DMS 273 (cell line): ENCODE measurements around the gene RASL11A.
"Not testable (repeated sequence)": the region's sequence is repeated elsewhere in the genome, so short reads cannot be mapped to it uniquely, and the experiment has no call there.

Experiments used
- DNase-seq: peaks from one replicate; lab custom pipeline; 2025; ENCODE audit not compliant: unreplicated experiment; lab: John Stamatoyannopoulos, UW

The RASL11A gene

DNA sequence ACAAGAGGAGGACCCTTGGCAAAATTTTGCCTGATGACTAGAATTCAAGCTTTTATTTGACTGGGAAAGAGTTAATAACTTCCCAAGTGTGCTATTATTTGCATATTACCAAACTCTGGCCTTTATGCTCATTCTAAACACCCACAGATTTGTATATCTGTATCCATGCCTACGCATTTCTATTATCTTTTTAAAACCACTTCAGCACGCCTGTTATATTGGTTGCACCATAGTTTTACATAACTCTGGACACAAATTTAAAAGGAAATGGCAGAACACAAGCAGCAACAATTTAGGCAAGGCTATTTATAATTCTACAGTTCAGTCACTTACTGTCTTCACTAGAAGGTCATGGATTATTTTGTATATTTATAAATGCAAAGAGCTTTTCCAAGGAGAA is 3.7 kb upstream of the RASL11A start:
- DNase-seq = no peak

DNA sequence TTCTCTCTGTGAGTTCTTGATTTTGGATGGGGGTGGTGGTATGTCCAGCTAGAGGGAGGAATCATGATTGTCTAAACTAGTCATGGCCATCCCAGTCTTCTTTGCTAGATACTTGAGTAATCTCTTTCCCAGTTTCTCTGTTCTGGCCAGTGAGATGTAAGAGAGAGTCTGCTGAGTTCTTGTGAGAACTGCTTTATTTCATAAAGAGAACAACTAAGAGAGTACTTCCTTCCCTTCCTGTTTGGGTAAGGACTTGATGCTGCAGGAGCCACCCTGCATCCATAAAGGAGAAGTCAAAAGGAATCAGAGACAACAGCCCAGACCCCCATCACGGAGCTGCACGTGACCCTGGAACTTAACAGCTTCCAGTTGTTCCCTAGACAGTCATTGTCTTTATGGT is 3.0 kb upstream of the RASL11A start:
- no peak for DNase-seq

DNA sequence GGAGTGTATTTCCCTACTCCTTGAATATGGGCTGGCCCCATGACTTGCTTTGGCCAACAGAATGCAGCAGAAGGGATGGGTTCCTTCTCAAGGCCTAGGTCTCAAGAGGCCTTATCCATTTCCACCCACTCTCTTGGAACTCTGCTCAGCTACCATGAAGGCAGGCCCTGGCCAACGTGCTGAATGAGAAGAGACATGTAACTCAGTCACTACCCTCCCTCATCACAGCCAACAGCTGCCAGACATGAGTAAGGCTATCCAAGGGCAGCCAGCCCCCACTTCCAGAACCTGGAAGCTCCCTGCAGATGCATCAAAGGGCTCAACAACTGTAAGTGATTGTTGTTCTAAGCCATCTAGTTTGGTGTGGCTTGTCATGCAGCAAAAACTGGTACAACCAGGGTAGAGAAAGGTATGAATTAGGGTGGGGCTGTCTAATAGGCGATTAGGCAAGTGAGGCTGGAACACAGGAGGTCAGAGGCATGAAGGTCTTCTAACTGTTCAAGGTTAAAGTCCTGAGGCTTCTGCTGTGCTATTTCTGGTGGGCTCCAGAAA is 1.4 kb upstream of the RASL11A start:
- DNase-seq = no peak

DNA sequence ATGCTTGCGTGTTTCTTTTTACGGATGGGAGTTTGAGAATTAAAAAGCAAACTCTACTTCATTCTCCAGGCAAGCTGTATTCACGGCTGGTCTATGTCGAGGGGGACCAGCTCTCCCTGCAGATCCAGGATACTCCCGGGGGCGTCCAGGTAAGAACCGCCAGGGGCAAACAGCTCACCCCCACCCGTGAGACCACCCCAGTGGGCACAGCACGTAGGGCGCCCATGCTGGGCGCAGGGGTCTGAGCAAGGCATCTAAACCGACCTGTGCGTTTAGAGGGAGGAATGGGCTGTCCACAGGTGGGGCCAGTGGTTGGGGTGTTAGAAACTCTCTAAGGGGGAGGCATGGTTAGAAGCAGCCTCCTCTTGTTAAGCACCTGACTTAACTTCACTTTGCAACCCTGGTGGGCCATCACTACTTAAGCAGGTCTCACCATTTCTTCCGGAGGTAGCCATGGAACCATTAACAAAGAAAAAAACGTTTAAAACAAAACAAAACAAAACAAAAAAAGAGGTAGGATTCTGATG is 1.0 kb downstream of the RASL11A start:
- DNase-seq = no peak

DNA sequence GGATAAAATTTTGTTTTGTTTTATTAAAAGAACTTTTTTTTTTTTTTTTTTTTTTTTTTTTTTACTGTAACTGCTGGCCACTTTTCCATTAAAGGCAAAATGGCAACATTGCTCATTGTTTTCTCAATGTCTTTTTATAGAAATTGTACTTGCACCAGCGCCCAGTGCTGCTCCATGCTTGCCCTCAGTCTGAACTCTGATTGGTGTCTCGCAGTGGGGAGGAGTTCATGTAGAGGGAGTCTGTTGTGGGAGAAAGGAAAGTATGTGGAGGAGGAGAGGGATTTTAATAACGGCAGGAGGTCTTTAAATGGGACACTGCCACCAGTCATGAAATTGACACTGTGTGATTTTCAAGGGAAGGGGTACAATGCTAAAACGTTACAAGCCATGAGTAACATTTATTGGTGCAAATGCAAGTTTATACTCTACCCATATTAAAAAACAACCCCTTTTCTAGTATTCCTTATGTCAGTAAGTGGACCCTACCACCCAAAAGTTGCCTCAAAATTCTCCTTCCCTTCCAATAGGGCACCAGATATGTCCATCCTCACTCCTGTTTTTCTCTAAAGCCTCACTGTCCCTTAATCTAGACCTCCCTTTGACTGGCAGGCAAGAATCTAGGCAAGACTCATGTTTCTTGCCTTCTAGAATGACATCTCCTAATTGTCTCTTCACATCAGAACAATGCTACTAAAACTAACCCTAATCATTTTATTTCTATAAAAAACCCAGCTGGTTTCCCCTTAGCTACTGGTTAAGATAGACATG is 3.2 kb downstream of the RASL11A start:
- DNase-seq = no peak

DNA sequence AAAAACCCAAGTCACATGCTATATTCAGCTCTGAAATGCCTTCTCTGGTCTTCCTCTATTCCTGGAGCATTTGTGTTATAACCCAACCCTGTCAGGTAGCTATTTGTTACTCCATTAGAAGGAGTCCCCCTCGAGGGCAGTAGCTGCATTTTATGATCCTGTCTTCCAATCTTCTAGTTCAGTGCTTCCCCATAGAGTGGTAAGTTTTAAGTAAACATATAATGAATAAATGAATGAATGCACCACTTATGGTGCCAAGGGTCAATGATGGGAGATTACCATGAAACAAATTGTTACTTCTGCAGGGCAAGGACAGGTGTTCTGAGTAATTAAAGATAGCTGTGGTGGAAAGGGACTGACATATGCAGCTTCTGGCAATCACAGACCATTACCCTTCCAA is 4.0 kb downstream of the RASL11A start:
- no peak for DNase-seq

DNA sequence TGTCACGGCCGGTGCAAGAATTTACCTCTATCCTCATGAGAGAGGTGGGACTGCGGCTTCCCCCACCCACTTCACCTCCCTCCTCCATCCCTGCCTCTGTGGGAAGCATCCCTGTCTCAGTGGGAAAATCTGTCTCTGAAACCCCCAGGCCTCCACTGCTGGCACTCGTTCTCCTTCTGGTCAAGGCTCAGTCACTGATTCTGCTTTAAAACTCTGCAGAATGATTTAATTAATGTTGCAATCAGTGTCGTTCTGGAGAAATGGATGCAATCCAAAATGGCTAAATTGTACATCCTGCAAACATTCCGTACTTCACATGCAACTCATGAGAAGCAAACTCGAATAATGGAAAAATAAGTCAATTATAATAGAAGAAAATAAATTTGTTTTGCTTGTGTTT is 5.6 kb downstream of the RASL11A start:
- DNase-seq = no peak

DNA sequence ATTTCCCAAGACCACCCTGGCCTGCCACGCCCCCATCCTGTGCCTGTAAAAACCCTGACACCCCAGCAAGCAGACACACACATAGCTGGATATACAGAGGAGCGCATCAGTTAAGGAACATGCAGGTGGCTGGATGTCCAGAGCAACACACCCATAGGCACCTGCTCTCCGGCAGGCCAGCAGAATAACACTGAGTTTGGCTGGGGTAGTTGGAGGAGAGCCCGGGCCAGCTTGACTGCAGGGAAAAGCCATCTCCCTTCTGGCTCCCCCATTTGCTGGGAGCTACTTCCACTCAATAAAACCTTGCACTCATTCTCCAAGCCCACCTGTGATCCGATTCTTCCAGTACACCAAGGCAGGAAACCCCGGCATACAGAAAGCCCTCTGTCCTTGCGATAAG is 8.9 kb downstream of the RASL11A start:
- no peak for DNase-seq

DNA sequence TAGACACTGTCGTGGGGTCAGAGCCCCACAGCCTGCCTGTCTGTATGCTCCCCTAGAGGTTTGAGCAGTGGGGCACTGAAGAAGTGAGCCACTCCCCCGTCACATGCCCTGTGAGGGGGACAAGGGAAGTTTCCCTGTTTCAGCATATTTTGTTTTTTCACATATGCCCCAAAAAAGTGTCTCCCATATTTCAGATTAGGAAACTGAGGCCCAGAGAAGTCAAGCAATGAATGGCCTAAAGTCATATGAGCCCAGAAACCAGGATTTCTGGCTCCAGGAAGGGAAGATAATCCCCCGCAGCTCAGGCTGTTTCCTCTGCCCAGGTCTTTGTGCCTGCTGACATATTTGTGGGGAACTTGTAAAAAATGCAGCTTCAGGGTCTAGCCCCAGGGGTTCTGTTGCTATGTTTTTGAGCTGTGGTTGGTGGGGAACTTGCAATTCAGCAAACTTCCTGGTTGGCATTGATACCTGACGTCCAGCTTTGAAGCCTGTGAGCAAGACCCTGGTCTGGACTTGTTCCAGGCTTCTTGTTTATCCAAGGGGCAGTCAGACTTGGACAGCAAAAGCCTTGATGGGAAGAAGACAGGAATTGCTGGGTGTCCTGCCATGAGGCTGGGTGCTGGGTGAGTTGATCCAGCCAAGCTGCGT is 9.5 kb downstream of the RASL11A start:
- no peak for DNase-seq

DNA sequence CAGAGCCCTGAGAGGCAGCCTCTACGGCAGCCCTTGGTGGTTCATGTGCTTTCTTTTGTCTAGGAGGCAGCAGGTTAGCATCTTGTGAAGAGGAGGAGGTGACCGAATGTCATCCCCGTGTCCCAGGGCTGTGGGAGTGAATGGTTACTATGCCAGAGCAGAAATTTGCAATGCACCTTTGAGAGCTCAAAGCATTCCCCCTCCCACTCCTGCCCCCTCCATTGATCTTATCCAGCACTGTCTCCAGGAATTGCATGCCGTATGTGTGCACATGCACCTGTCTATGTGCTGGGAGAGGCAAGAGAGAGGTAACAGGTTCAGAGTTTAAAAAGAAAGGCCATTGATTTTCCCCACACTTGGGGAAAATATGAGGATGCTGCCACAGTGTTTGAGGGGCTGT is 10.2 kb downstream of the RASL11A start:
- DNase-seq = no peak

DNA sequence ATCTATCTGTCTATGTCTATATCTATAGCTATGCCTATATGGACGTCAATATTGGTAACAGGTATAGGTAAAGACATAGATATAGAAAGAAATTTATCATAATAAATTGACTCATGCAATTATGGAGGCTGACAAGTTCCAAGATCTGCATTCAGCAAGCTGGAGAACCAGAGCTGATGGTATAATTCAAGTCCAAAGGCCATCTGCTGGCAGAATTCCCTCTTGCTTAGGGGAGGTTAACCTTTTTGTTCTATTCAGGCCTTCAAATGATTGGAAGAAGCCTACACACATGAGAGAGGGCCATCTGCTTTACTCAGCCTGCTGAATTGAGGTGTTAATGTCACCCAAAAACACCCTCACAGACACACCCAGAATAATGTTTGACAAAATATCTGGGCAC is 10.8 kb downstream of the RASL11A start:
- DNase-seq = peak; percentile 55

DNA sequence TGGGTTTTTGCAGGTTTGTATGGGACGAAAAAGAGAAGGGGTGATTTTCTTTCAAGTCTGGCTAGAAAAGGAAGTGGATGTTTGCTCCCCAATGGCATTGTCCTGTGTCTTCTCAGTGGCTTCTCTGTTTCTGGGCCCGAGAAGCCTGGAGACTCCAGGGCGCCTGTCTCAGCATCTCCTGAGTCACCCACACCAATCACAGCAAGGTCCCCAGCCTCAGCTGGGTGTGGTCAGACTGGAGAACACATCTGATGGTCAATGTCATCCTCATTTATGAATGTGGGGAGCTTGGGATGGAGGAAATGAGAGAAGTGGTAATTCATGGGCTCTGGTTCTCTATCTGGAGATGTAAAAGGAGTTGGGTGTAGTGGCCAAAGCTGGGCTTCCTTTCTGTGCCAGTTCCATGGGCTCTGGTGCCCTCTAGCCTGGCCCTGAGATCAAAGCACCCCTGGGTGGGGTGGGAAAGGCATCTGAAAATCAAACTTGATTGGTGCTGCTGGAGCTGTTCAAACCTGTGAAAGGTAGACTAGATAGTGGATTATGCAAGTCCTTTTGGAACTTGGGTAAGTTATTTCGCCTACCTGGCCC is 13.4 kb downstream of the RASL11A start:
- DNase-seq = peak; percentile 54

DNA sequence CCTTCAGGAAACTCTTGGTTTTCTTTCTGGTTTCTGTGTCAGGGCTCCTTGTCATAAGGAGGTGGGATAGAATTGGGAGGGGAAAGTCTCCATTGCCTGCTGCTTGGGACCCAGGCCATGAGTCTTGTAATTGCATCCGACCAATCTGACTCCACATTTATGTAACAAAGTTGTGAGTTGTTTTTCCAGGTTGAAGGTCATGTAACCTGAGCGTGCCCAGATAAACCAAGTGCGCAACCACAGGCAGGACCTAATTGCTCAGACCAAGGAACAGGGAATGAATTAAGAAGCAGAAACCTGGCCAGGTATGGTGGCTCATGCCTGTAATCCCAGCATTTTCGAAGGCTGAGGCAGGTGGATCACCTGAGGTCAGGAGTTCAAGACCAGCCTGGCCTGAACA is 17.8 kb downstream of the RASL11A start:
- no peak for DNase-seq

DNA sequence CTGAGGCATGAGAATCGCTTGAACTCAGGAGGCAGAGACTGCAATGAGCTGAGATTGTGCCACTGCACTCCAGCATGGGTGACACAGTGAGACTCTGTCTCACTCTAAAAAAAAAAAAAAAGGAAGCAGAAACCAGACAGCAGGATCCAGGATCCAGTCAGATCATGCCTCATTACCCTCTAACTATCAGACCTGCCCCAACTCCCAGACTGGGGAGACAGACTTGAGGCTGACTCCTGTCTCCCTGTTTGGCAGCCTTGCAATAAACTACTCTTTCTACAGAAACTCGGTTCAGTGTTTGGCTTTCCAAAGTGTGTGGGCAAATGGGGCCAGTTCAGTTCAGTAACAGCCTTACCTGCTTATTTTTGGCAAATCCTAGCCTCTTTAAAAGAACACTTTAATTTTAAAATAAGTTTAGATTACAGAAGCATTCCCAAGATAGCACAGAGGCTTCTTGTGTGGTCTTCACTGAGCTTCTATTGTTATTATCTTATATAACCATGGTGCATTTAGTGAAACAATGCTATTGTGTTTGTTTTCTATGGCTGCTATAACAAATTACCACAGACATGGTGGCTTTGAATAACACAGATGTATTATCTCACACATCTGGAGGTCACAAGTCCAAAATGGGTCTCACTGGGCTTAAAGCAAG is 18.5 kb downstream of the RASL11A start:
- no peak for DNase-seq

DNA sequence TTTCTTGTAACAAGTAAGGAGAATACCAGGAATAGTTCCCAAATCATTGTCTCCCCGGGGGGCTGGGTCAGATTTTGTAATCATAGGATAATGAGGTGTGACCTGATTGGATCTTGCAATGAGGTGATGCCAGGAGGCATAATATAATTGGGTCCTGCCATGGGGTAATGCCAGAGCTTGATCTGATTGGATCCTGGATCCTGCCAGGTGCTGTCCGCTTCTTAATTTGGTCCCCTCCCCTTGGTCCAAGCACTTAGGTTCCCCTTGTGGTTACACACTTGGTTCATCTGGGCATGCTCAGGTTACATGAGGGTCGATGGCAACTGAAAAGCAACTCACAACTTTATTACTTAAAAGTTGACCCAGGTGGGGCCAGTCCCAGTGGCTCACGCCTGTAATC is 20.1 kb downstream of the RASL11A start:
- DNase-seq = no peak

DNA sequence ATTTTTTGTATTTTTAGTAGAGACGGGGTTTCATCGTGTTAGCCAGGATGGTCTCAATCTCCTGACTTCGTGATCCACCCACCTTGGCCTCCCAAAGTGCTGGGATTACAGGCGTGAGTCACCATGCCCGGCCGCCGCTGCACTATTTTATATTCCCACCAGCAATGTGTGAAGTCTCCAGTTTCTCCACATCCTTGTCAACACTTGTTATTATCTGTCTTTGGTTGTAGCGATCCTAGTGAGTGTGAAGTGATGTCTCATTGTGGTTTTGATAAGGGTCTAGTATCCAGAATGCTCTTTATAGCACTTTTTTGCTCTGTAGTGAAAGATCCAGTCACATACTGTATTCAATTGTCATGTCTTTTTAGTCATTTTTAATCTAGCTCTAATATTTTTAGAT is 21.3 kb downstream of the RASL11A start:
- not testable (repeated sequence) for DNase-seq

DNA sequence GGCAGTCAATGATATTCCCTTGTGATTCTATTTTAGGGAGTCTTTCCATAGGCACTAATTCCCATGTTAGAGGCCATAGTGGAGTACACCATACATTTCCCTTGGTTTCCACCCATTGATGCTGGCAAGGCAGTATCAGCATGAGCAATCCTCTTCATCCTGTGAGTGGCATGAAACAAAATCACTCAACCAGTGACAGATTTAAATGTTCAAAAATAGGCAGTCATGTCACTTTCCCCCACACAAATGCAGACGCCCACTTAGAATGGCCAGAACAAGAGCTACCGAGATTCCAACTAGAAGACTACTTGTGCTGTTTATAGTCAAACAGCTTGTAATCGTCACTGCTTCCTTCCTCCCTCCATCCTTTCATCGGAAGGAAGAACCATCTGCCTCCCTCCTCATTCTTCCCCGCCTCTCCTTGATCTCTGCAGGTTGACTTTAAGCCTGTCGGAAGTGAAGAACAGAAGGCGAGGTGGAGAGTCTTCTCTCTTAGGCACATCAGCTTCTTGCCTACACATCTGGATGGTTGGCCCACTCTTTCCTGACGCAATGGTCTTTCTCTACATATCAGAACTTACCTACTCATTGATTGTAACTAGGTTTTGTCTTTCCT is 22.6 kb downstream of the RASL11A start:
- no peak for DNase-seq

DNA sequence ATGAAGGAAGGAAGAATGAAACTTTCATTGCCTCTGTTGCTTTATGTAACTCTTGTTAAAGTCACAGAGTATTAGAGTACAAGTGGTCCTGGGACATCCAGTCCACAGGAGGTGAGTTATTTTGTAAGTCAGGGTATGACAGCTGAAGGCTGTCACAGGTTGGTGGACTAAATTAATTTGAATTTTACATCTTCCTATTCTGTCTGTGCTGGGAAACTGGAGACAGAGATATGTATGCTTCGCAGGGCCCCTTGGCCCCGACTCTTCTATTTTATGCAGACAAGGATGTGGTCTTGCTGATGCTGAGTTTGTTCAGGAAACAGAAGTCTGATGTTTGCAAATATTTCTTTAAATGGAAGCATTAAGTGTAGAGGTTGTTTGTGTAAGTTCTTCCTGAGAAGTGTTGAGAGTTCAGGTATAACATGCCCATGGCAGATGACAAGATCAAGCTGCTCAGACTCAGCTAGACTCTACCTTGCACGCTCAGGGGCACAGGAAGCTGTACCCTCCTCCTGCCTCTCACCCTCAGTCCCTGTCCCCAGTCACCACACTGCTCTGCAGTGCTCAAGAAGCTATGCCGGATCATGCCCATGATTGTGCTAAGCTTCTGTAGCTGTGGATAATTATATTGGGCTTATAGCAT is 23.4 kb downstream of the RASL11A start:
- no peak for DNase-seq

DNA sequence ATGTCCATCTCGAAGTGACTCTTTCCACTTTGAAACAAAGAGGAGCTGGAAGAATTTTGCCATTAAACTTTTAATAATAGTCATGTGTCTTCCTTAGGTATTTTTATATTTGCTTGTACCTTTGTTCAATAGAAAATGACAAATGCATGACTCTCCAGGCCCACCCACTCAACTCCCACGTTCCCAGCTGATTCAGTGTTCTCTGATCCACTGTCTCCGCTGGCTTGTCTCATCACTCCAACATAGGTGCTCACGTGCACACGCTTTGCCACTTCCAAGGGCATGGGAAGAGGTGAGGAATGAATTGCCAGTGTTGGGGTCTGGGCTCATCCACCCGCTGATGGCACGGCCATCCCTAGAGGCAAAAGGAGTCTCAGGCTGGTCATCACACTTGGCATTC is 24.5 kb downstream of the RASL11A start:
- DNase-seq = no peak

DNA sequence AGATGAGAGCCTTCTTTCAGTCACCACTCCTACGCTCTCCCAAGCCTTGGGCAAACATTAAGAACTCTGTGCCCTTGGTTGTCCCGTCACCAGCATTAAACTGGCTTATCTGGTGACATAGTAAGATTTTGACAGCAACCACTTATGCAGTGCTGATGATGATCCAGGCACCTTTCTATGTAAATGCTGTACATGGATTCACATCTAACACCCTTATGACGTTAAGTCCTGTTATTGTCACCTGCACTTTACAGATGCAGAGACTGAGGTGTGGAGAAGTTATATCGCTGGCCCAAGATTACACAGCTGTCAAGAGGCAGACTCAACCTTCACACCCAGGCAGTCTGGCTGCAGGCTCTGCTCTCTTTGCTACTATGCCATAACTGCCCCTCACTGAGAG is 25.0 kb downstream of the RASL11A start:
- DNase-seq = no peak

DNA sequence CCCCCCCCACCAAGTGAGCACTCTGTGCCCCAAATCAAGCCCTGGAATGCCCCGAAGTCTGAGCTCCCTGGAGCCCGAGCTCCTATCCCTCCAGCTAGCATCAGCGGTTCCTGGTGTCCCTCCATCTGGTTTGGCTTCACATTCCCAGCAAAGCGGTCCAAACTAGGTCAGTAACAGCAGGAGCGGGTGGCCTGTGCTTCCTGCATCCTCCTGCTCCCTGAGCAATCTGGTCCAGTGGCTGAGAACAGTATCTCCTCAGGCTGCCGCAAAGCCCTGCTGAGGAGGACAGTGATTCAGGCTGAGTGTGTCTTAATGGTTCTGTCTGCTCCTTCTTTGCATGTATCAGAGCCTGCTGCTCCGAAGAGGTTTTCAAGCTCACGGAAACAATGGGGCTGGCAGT is 25.9 kb downstream of the RASL11A start:
- no peak for DNase-seq
